Right cardiac atrium (tissue), 5 donors: ENCODE results near the gene AREG. TPM values are rescaled to one million over a fixed set of nuclear protein-coding genes. Genes with fewer than 3 reads are reported as not detected.

Experiments
- ATAC-seq, 2 donors: fragments of 200-7000 bp; cut with Tn5 transposase; one replicate each; pipeline versions ENCODE4 v1.8.0 to v1.9.1; 2020; ENCODE audit warnings: moderate library complexity in 2 of 2, mild to moderate bottlenecking in 1 of 2
- DNase-seq, 3 donors: peaks; one replicate each; pipeline ENCODE4 v3.0.0-alpha.2; 2020
- H3K27ac ChIP-seq: one replicate; pipeline ENCODE4 v1.5.1; 2013; ENCODE audit warnings: mild to moderate bottlenecking, low read length, control low read depth, moderate library complexity
- H3K27me3 ChIP-seq: one replicate; pipeline ENCODE4 v1.6.1; 2013; ENCODE audit not compliant: control insufficient read depth, insufficient read depth
- H3K4me1 ChIP-seq: one replicate; pipeline ENCODE4 v1.6.1; 2013; ENCODE audit warnings: low read length; ENCODE audit not compliant: control insufficient read depth, insufficient read depth
- H3K4me3 ChIP-seq: one replicate; pipeline ENCODE4 v1.5.1; 2013; ENCODE audit warnings: low read length, control low read depth
- H3K9me3 ChIP-seq: one replicate; pipeline ENCODE4 v1.6.1; 2013; ENCODE audit warnings: low read length; ENCODE audit not compliant: control insufficient read depth
- WGBS: extraction: QIAGEN DNeasy Blood & Tissue Kit; methylation state at CpG from one replicate; pipeline ENCODE4 v1.1.7; 2013; 5-methylcytosine and 5-hydroxymethylcytosine counted together
- intact Hi-C, 4 donors: fragments of 100-400 bp; cut with DNase I; formaldehyde crosslinking; loops; one replicate each; pipeline versions ENCODE4 v1.11.0 to v1.14.0; 2022 to 2023
- polyA plus RNA-seq: library from polyadenylated mRNA; stranded (reverse); fragments of 200-250 nt; gene quantifications from one replicate; pipeline ENCODE4 v1.2.3, GENCODE V29; 2013
- total RNA-seq, 4 donors: library from RNA; stranded (reverse); fragmentation: NEBNext Ultra II Directional; extraction: Animal tissue kit (Norgen Biotek cat#: 25700); gene quantifications; one replicate each; pipeline ENCODE4 v1.2.1, GENCODE V29; 2021
- donor health status: healthy with polysubstance abuse.
- donor health status: DM: no; HTN: yes; CAD: no.
- donor health status: DM: no; HTN: no; CAD: no.
- donor health status: DM: no; HTN: yes; CAD: no; lungs with severe emphysema.
- donor health status: DM: yes; HTN: yes; CAD: no.

AREG gene
- total and polyA plus RNA-seq, 5 donors: 2.7 to 11.3 (median 4.5) TPM

- ATAC-seq (no peak), DNase-seq (no peak)
- no peak overlapping the region for H3K27ac ChIP-seq
- no peaks in the 10 kb centered on the region for H3K27me3 ChIP-seq
- H3K4me1 ChIP-seq: no peaks in the 10 kb centered on the region
- H3K9me3 ChIP-seq: no peaks in the 10 kb centered on the region
- intact Hi-C loops: no loop called here
- 77% methylated on average over 7 of the region's 7 CpGs for WGBS
- no peak overlapping the region for H3K4me3 ChIP-seq
Measured at GRCh38 chr4:74433541-74434172, 11.3 kb upstream of the AREG start.

GRCh38 chr4:74435296-74435695 lies 9.6 kb upstream of the AREG start:
- ATAC-seq (no peak), DNase-seq (no peak)
- no peaks in the 10 kb centered on the region for H3K4me1 ChIP-seq
- H3K27me3 ChIP-seq: no peaks in the 10 kb centered on the region
- no peak overlapping the region for H3K4me3 ChIP-seq
- no peak overlapping the region for H3K27ac ChIP-seq
- no peaks in the 10 kb centered on the region for H3K9me3 ChIP-seq
- intact Hi-C loops: no loop called here
- WGBS: 94% methylated on average over 1 of the region's 1 CpG

- 79% methylated on average over 3 of the region's 3 CpGs for WGBS
- Histone ChIP-seq H3K27me3 (no peaks in the 10 kb centered on the region), H3K4me1 (no peaks in the 10 kb centered on the region), H3K4me3 (no peak overlapping the region), H3K9me3 (no peaks in the 10 kb centered on the region), H3K27ac (no peak overlapping the region)
- intact Hi-C loops: no loop called here
- ATAC-seq (peak in 1 of 2 donors; percentile 21), DNase-seq (no peak)
Measured at GRCh38 chr4:74437866-74438265, 7.1 kb upstream of the AREG start.

GRCh38 chr4:74438661-74439060 lies 6.3 kb upstream of the AREG start:
- no peak for DNase-seq
- no peaks in the 10 kb centered on the region for H3K27me3 ChIP-seq
- intact Hi-C loops: no loop called here
- 98% methylated on average over 1 of the region's 1 CpG for WGBS
- no peak overlapping the region for H3K27ac ChIP-seq
- no peaks in the 10 kb centered on the region for H3K9me3 ChIP-seq
- ATAC-seq: no peak
- H3K4me3 ChIP-seq: no peak overlapping the region
- H3K4me1 ChIP-seq: no peaks in the 10 kb centered on the region

DNA sequence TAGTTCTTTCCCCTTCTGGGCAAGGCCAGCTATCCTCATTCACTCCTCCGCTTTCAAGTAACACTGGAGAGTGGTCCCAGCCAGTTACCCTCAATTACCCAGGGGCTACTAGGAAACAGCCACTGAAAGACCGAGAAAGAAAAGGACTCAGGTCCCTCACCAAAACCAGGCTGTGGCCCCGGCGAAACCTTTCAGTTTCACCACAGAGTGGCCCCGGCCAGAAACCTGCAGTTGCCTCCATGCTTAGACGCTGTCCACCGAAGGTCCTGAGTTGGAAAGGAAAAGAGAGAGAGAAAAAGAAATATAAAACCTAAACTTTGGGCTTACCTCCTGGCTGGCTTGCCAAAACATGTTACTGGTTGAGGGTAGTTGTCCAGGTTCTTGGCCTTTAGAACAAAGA lies 5.0 kb upstream of the AREG start:
- DNase-seq: no peak
- H3K4me3 ChIP-seq: no peak overlapping the region
- 97% methylated on average over 7 of the region's 7 CpGs for WGBS

GRCh38 chr4:74440356-74440755 lies 4.6 kb upstream of the AREG start:
- Histone ChIP-seq H3K27me3 (no peaks in the 10 kb centered on the region), H3K9me3 (no peaks in the 10 kb centered on the region), H3K27ac (no peak overlapping the region), H3K4me3 (no peak overlapping the region), H3K4me1 (no peaks in the 10 kb centered on the region)
- intact Hi-C loops: loop anchor here in 1 of 4 donors (5.0 kb wide), 1 partner anchor 63 kb away; no protein-coding TSS in a partner anchor
- DNase-seq (no peak), ATAC-seq (no peak)
- 97% methylated on average over 4 of the region's 4 CpGs for WGBS

More for the DNA sequence above, 5.0 kb upstream of the AREG start:
- Histone ChIP-seq H3K4me1 (no peaks in the 10 kb centered on the region), H3K27me3 (no peaks in the 10 kb centered on the region), H3K9me3 (no peaks in the 10 kb centered on the region), H3K27ac (no peak overlapping the region)
- no peak for ATAC-seq
- intact Hi-C loops: loop anchor here in 1 of 4 donors (5.0 kb wide), 1 partner anchor 63 kb away; no protein-coding TSS in a partner anchor

DNA sequence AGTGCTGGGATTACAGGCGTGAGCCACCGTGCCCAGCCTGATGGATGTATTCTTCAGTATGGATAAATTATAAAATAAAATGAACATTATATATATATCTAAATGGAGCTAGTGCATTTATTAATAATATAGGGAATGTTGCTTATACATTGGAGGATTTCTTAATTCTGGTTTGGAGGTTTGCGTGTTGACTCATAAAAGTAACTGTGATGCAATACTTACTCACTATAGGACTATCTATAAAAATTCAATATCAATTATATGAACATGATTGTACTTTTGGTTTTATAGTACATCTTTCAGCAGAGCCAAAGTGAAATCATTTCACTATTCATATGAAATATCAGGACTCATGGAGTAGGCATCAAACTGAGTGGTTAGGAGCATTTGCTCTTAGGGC lies 3.2 kb upstream of the AREG start:
- H3K27me3 ChIP-seq: no peaks in the 10 kb centered on the region
- H3K9me3 ChIP-seq: no peaks in the 10 kb centered on the region
- H3K27ac ChIP-seq: no peak overlapping the region
- 95% methylated on average over 3 of the region's 3 CpGs for WGBS
- ATAC-seq (no peak), DNase-seq (no peak)
- no peaks in the 10 kb centered on the region for H3K4me1 ChIP-seq
- intact Hi-C loops: loop anchor here in 1 of 4 donors (5.0 kb wide), 1 partner anchor 64 kb away; no protein-coding TSS in a partner anchor
- H3K4me3 ChIP-seq: no peak overlapping the region

GRCh38 chr4:74446193-74446868 lies 1.4 kb downstream of the AREG start:
- DNase-seq: no peak
- Histone ChIP-seq H3K27ac (no peak overlapping the region), H3K4me3 (no peak overlapping the region), H3K4me1 (no peaks in the 10 kb centered on the region), H3K9me3 (no peaks in the 10 kb centered on the region), H3K27me3 (no peaks in the 10 kb centered on the region)
- intact Hi-C loops: no loop called here
- WGBS: 96% methylated on average over 8 of the region's 8 CpGs
- ATAC-seq: no peak

DNA sequence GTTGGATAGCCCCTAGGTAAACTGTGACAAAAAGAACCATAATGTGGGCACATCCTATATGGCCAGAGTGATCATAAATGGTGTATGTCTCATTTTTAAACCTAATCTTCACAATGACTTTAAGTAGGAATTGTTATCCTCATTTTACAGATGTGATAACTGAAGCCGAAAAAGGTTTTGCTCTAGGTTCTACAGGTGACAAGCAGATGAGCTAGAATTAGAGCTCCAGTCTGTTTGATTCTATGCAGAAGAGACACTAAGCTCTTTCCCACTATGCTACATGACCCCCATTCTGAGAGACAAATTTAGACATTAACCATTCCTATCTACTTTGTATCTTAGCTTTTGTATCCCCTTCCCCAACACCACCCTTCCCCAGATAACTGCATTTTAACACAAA lies 2.0 kb downstream of the AREG start:
- Histone ChIP-seq H3K27ac (no peak overlapping the region), H3K4me3 (no peak overlapping the region), H3K9me3 (no peaks in the 10 kb centered on the region), H3K27me3 (no peaks in the 10 kb centered on the region), H3K4me1 (no peaks in the 10 kb centered on the region)
- ATAC-seq: no peak
- no peak for DNase-seq
- intact Hi-C loops: no loop called here
- 86% methylated on average over 1 of the region's 1 CpG for WGBS

- intact Hi-C loops: no loop called here
- no peaks in the 10 kb centered on the region for H3K9me3 ChIP-seq
- H3K27ac ChIP-seq: no peak overlapping the region
- DNase-seq (no peak), ATAC-seq (no peak)
- no peaks in the 10 kb centered on the region for H3K4me1 ChIP-seq
- no peaks in the 10 kb centered on the region for H3K27me3 ChIP-seq
- H3K4me3 ChIP-seq: no peak overlapping the region
- 87% methylated on average over 5 of the region's 5 CpGs for WGBS
Measured at GRCh38 chr4:74447636-74448233, 2.8 kb downstream of the AREG start.

GRCh38 chr4:74449571-74450297 lies 4.8 kb downstream of the AREG start:
- 89% methylated on average over 6 of the region's 6 CpGs for WGBS
- DNase-seq: no peak
- intact Hi-C loops: no loop called here
- H3K27ac ChIP-seq: no peak overlapping the region
- H3K9me3 ChIP-seq: no peaks in the 10 kb centered on the region
- no peak overlapping the region for H3K4me3 ChIP-seq
- no peak for ATAC-seq
- no peaks in the 10 kb centered on the region for H3K4me1 ChIP-seq
- no peaks in the 10 kb centered on the region for H3K27me3 ChIP-seq
